ENCODE measurements around the gene CDK5RAP3.
A peak's percentile ranks its signal among the peaks of the same experiment; 100 is the strongest.
"Not testable (repeated sequence)": the region's sequence is repeated elsewhere in the genome, so short reads cannot be mapped to it uniquely, and the experiment has no call there.

The CDK5RAP3 gene

GRCh38 chr17:48004983-48005382 is 34.1 kb downstream of the CDK5RAP3 start:
- no peak overlapping the region for H3K4me2 ChIP-seq (ENCODE audit: low read length)
- H3K36me3 ChIP-seq (ENCODE audit: insufficient read depth, low read length), result no peaks in the 10 kb centered on the region
- no peak overlapping the region for H3K4me3 ChIP-seq (ENCODE audit: low read length)
- peaks cover 36% of the 10 kb centered on the region for H3K4me1 ChIP-seq (ENCODE audit: control insufficient read depth, insufficient read depth, low read length)
- no peaks in the 10 kb centered on the region for H3K27me3 ChIP-seq (ENCODE audit: control insufficient read depth, insufficient read depth, low read length)
- no peaks in the 10 kb centered on the region for H3K9me3 ChIP-seq (replicated peaks; ENCODE audit: low read length)
- no peak overlapping the region for H3K9ac ChIP-seq (ENCODE audit: low read depth, low read length)

- Histone ChIP-seq H3K9ac (ENCODE audit: low read depth, low read length) (no peak overlapping the region), H3K9me3 (replicated peaks; ENCODE audit: low read length) (no peaks in the 10 kb centered on the region), H3K4me2 (ENCODE audit: low read length) (no peak overlapping the region), H3K4me1 (ENCODE audit: control insufficient read depth, insufficient read depth, low read length) (peaks cover 39% of the 10 kb centered on the region), H3K27me3 (ENCODE audit: control insufficient read depth, insufficient read depth, low read length) (no peaks in the 10 kb centered on the region), H3K36me3 (ENCODE audit: insufficient read depth, low read length) (no peaks in the 10 kb centered on the region), H3K4me3 (ENCODE audit: low read length) (no peak overlapping the region)
These were observed 36.2 kb downstream of the CDK5RAP3 start for GRCh38 chr17:48006936-48007709.

GRCh38 chr17:48010193-48010592 is 39.3 kb downstream of the CDK5RAP3 start:
- peaks cover 18% of the 10 kb centered on the region for H3K4me1 ChIP-seq (ENCODE audit: control insufficient read depth, insufficient read depth, low read length)
- H3K36me3 ChIP-seq (ENCODE audit: insufficient read depth, low read length), result no peaks in the 10 kb centered on the region
- H3K9me3 ChIP-seq (replicated peaks; ENCODE audit: low read length), result no peaks in the 10 kb centered on the region
- no peak overlapping the region for H3K4me2 ChIP-seq (ENCODE audit: low read length)
- H3K27me3 ChIP-seq (ENCODE audit: control insufficient read depth, insufficient read depth, low read length), result peaks cover 11% of the 10 kb centered on the region
- H3K4me3 ChIP-seq (ENCODE audit: low read length), result no peak overlapping the region
- no peak overlapping the region for H3K9ac ChIP-seq (ENCODE audit: low read depth, low read length)

- Histone ChIP-seq H3K4me2 (ENCODE audit: low read length) (peak overlapping the region; percentile 82), H3K4me1 (ENCODE audit: control insufficient read depth, insufficient read depth, low read length) (peaks cover 10% of the 10 kb centered on the region), H3K4me3 (ENCODE audit: low read length) (peak overlapping the region; percentile 66), H3K9me3 (replicated peaks; ENCODE audit: low read length) (no peaks in the 10 kb centered on the region), H3K9ac (ENCODE audit: low read depth, low read length) (peak overlapping the region; percentile 37), H3K27me3 (ENCODE audit: control insufficient read depth, insufficient read depth, low read length) (peaks cover 11% of the 10 kb centered on the region), H3K36me3 (ENCODE audit: insufficient read depth, low read length) (no peaks in the 10 kb centered on the region)
These were observed 40.7 kb downstream of the CDK5RAP3 start for GRCh38 chr17:48011405-48012150.

- H3K4me2 ChIP-seq (ENCODE audit: low read length), result peak overlapping the region; percentile 82
- H3K27me3 ChIP-seq (ENCODE audit: control insufficient read depth, insufficient read depth, low read length), result peaks cover 11% of the 10 kb centered on the region
- peaks cover 10% of the 10 kb centered on the region for H3K4me1 ChIP-seq (ENCODE audit: control insufficient read depth, insufficient read depth, low read length)
- peak overlapping the region; percentile 66 for H3K4me3 ChIP-seq (ENCODE audit: low read length)
- no peaks in the 10 kb centered on the region for H3K9me3 ChIP-seq (replicated peaks; ENCODE audit: low read length)
- H3K9ac ChIP-seq (ENCODE audit: low read depth, low read length), result peak overlapping the region; percentile 37
- no peaks in the 10 kb centered on the region for H3K36me3 ChIP-seq (ENCODE audit: insufficient read depth, low read length)
These were observed 41.2 kb downstream of the CDK5RAP3 start for GRCh38 chr17:48012151-48012520.

- Histone ChIP-seq H3K36me3 (ENCODE audit: insufficient read depth, low read length) (no peaks in the 10 kb centered on the region), H3K4me1 (ENCODE audit: control insufficient read depth, insufficient read depth, low read length) (peaks cover 10% of the 10 kb centered on the region), H3K9me3 (replicated peaks; ENCODE audit: low read length) (no peaks in the 10 kb centered on the region), H3K9ac (ENCODE audit: low read depth, low read length) (no peak overlapping the region), H3K4me3 (ENCODE audit: low read length) (peak overlapping the region; percentile 66), H3K27me3 (ENCODE audit: control insufficient read depth, insufficient read depth, low read length) (peaks cover 11% of the 10 kb centered on the region), H3K4me2 (ENCODE audit: low read length) (peak overlapping the region; percentile 82)
These were observed 41.7 kb downstream of the CDK5RAP3 start for GRCh38 chr17:48012654-48013053.

- Histone ChIP-seq H3K9me3 (replicated peaks; ENCODE audit: low read length) (no peaks in the 10 kb centered on the region), H3K36me3 (ENCODE audit: insufficient read depth, low read length) (no peaks in the 10 kb centered on the region), H3K27me3 (ENCODE audit: control insufficient read depth, insufficient read depth, low read length) (peaks cover 11% of the 10 kb centered on the region), H3K4me3 (ENCODE audit: low read length) (no peak overlapping the region), H3K4me2 (ENCODE audit: low read length) (no peak overlapping the region), H3K4me1 (ENCODE audit: control insufficient read depth, insufficient read depth, low read length) (peaks cover 10% of the 10 kb centered on the region), H3K9ac (ENCODE audit: low read depth, low read length) (no peak overlapping the region)
These were observed 43.1 kb downstream of the CDK5RAP3 start for GRCh38 chr17:48013876-48014594.

- H3K9me3 ChIP-seq (replicated peaks; ENCODE audit: low read length), result no peaks in the 10 kb centered on the region
- H3K4me2 ChIP-seq (ENCODE audit: low read length), result no peak overlapping the region
- H3K9ac ChIP-seq (ENCODE audit: low read depth, low read length), result no peak overlapping the region
- H3K36me3 ChIP-seq (ENCODE audit: insufficient read depth, low read length), result no peaks in the 10 kb centered on the region
- H3K4me3 ChIP-seq (ENCODE audit: low read length), result no peak overlapping the region
- peaks cover 10% of the 10 kb centered on the region for H3K4me1 ChIP-seq (ENCODE audit: control insufficient read depth, insufficient read depth, low read length)
- peaks cover 11% of the 10 kb centered on the region for H3K27me3 ChIP-seq (ENCODE audit: control insufficient read depth, insufficient read depth, low read length)
These were observed 43.7 kb downstream of the CDK5RAP3 start for GRCh38 chr17:48014595-48015111.

- no peak overlapping the region for H3K4me2 ChIP-seq (ENCODE audit: low read length)
- H3K36me3 ChIP-seq (ENCODE audit: insufficient read depth, low read length), result no peaks in the 10 kb centered on the region
- H3K9ac ChIP-seq (ENCODE audit: low read depth, low read length), result no peak overlapping the region
- peaks cover 11% of the 10 kb centered on the region for H3K27me3 ChIP-seq (ENCODE audit: control insufficient read depth, insufficient read depth, low read length)
- no peak overlapping the region for H3K4me3 ChIP-seq (ENCODE audit: low read length)
- peaks cover 10% of the 10 kb centered on the region for H3K4me1 ChIP-seq (ENCODE audit: control insufficient read depth, insufficient read depth, low read length)
- no peaks in the 10 kb centered on the region for H3K9me3 ChIP-seq (replicated peaks; ENCODE audit: low read length)
These were observed 45.2 kb downstream of the CDK5RAP3 start for GRCh38 chr17:48016112-48016511.

GRCh38 chr17:48017817-48018158 is 46.9 kb downstream of the CDK5RAP3 start:
- H3K9me3 ChIP-seq (replicated peaks; ENCODE audit: low read length); H3K4me1 ChIP-seq (ENCODE audit: control insufficient read depth, insufficient read depth, low read length); H3K4me3 ChIP-seq (ENCODE audit: low read length); H3K36me3 ChIP-seq (ENCODE audit: insufficient read depth, low read length); H3K9ac ChIP-seq (ENCODE audit: low read depth, low read length); H3K27me3 ChIP-seq (ENCODE audit: control insufficient read depth, insufficient read depth, low read length); H3K4me2 ChIP-seq (ENCODE audit: low read length): not testable (repeated sequence)

- Histone ChIP-seq H3K36me3 (ENCODE audit: insufficient read depth, low read length) (no peaks in the 10 kb centered on the region), H3K9ac (ENCODE audit: low read depth, low read length) (no peak overlapping the region), H3K4me1 (ENCODE audit: control insufficient read depth, insufficient read depth, low read length) (peaks cover 38% of the 10 kb centered on the region), H3K4me3 (ENCODE audit: low read length) (no peak overlapping the region), H3K9me3 (replicated peaks; ENCODE audit: low read length) (no peaks in the 10 kb centered on the region), H3K27me3 (ENCODE audit: control insufficient read depth, insufficient read depth, low read length) (no peaks in the 10 kb centered on the region), H3K4me2 (ENCODE audit: low read length) (no peak overlapping the region)
These were observed 51.0 kb downstream of the CDK5RAP3 start for GRCh38 chr17:48021934-48022333.

Measured in skeletal muscle satellite cell (primary cell).